ENCODE measurements around the gene RSU1.
A peak's percentile ranks its signal among the peaks of the same experiment; 100 is the strongest.
"Not testable (repeated sequence)": the region's sequence is repeated elsewhere in the genome, so short reads cannot be mapped to it uniquely, and the experiment has no call there.

Gene RSU1

GRCh38 chr10:16777473-16778370, 39.5 kb downstream of the RSU1 start:
- peak in 1 of 2 donors; percentile 70 for DNase-seq

DNA sequence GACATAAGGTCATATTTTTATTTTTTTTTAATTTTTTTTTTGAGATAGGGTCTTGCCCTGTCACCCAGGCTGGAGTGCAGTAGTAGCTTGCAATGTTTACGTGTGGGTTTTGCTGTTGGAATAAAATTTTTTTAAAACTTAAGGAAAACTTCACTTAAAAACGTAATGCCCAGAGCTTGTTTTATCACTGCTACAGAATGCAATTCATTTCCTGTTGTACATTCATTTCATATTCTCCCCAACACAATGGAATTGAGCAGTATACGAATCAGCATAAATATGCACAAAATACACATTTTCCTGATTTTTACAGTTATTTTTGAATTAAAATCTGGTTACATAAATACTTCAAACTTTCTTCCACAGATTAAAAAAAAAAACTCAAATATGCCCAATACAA, 40.3 kb downstream of the RSU1 start:
- DNase-seq, result no peak

DNA sequence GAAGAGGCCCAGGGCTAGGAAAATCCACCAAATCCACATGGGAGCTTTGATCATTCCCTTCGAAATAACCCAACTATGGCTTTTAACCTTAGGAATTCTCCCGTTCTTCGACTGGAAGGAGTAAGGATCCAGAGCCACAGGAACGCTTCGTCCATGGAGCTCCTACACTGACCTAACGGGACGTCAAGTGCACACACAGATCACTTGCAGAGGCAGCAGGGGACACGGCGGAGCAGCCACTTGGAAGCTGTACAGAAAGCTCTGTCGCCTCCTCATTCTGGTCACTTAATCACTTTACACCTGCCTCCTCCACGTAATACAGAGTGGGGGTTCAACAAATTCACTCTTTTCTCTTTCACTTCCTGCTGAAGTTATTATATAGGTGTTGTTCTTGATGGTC, 43.9 kb downstream of the RSU1 start:
- no peak for DNase-seq

GRCh38 chr10:16770670-16771069, 46.6 kb downstream of the RSU1 start:
- DNase-seq, result no peak

DNA sequence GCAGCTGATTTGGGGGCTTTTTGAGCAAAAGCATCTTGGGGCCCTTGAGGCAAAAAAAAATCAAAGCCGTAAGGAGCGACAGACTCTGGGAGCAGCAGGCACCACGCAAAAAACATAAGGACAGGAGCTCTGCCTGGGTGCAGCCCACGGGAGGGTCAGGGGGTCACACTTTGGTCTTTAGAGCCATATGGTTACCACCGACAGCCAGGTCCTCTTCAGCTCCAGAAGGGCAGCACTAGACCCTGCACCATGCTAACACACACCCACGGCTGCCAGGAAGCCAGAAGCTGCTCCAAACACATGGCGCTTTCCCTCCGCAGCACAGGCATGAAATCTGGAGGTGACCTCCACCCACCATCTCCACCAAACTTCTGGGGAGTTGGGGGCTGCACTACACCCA, 47.1 kb downstream of the RSU1 start:
- DNase-seq, result no peak

DNA sequence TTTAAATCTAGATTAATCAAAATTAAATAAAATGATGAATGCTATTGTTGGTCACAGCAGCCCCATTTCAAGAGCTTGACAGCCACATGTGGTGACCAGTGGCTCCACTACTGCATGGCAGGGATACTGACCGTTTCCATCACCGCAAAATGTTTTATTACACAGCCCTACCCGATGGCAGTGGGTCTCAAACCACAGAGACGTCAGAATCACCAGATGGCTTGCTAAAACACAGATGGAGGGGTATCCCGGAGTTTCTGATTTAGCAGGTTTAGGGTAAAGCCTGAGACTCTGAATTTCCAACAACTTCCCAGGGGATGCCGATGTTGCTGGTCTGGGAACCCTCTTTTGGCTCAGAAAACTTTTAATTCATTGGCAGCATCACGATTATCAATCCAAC, 47.9 kb downstream of the RSU1 start:
- DNase-seq, result no peak

- no peak for DNase-seq
Measured at GRCh38 chr10:16768702-16769101, 48.5 kb downstream of the RSU1 start.

DNA sequence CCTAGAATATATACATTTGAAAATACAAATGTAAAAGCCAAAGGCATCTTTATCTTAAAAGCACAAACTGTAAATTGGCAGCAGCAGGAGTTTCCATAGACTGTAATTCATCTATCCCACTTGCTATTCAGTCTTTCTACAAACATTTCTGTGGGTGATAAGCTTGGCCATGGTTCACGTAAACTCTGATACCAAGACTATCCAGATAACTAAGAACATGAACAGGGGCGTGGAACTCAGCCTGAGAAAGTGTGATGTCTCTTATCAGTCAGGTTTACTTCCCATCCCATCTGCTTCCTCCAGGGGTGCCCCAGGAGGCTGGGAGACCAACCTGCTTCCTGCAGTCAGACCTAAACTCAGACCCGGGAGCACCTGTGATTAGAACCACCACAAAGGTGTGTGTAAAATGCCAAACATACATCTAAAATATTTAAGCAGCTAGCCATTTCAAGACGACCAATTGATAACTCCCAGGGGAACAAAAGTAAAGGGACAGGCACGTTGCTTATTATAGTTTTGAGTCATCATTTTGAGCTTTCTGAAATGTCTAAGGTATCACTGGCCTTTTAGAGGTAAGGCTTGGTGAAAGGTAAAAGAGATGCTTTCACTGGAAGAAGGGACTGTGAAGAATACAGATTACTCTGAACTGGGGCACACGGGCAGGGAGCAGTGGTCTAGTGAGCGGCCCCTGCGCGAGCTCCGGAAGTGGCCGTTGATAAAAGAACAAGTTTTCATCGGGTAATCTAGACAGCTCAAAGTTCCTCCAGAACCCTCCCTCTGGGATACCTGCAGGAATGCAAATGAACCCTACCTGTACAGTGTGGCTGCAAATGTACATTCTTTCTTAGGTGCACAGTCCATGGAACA, 51.5 kb downstream of the RSU1 start:
- DNase-seq, result no peak

DNA sequence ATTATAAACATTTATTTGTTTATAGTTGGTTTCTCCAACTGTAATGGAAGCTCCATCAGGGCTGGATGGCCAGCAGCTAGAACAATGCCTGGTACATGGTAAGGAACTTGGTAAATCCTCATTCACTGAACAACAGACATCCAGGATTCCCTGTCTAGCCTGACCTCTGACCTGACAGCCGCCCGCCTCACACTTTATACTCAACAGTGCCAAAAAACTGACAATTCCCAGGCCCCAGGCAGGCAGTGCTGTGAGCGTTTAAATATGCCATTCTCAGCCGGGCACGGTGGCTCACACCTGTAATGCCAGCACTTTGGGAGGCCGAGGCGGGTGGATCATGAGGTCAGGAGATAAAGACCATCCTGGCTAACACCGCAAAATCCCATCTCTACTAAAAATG, 55.9 kb downstream of the RSU1 start:
- DNase-seq, result no peak

DNA sequence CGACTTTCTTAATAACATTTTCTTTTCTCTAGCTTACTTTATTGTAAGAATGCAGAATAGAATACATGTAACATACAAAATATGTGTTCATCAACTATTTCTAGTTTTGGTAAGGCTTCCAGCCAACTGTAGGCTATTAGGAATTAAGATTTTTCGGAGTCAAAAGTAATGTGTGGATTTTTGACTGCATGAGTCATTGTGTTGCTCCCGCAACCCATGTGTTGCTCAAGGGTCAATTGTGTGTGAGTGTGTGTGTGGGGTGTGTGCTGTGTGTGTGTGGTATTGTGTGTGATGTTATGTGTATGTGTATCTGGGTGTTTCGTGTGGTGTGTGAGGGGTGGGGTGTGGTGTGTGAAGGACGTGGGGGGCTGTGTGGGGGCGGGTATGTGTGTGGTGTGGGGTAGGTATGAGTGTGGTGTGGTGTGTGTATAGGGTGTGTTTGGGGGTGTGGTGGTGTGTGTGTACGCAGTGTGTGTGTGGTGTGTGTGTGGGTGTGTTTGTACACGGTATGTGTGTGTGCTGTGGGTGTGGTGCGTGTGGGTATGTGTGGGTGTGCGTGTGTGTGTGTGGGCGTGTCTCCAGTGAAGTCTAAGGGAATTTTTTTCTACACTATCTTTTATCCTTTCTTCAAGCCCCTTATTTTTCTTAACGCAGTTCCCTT, 60.5 kb downstream of the RSU1 start:
- no peak for DNase-seq

DNA sequence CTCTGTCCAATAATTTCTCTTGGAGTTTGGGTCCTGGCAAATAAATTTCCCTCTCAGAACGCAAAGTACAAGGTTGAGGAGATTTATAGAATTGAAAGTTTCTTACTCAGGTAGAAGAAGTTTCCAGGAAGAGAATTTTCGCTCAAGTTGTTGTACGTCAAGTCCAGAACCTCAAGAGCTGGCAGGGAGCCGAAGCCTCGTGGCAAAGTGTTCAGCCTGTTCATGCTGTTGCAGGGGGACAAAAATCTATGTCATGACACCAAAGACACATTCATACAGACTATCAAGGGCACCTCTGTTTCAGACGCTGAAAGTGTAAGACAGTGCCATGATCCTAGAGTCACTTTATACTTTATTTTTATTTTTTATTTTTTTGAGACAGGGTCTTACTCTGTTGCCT, 62.5 kb downstream of the RSU1 start:
- DNase-seq, result no peak

DNA sequence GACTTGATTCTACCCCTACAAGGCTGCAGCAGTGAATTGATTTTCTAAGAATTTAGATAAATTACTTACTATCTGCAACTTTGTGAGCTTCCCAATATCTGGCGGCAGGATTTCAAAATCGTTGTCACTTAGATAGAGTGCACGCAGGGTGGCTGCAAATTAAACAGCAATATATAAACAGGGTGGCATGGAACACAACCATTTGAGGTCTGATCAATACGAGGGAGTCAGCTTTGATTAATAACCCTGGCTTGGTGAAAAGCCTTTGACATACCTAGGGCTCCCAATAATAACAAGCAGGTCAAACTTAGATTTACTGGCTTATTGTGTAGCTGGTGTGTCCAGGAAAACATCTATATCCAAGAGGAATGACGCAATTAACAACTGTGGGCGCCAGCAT, 64.4 kb downstream of the RSU1 start:
- not testable (repeated sequence) for DNase-seq

DNA sequence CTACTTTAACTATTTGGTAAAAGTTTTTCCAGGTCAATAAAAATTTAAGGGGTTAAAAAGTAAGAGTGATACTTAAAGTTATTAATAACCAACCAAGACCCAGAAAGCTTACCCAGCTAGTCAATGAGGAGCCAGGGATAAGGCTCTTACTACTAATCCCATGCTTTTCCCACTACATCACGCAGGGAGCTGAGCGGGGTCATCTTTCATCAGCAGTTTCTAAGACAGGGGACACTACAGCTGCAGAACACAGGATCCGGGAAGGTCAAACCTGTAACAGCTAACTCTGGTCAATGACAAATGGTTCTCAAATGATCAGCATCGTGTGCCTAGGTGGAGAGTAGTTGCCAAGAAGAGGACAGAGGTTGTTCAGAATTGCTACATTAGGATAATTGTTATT, 65.1 kb downstream of the RSU1 start:
- DNase-seq, result no peak

DNA sequence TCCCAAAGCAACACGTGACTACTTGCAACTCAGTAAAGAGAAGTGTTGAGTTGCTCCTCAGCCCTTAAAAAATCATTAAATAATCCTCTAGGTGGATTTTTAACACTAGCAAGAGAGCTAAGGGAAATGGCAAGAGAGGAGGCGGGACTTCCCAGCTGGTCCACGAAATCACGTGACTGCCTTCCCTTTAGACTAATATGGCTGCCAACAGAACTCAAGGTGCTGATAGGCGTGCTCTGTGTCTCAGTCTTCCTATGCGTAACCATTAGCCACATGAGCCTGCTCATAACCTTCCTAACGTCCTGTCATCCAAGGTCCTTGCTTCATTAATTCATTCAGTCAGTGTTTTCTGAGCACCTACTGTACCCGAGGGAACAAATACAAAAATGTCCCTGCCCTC, 66.0 kb downstream of the RSU1 start:
- no peak for DNase-seq

DNA sequence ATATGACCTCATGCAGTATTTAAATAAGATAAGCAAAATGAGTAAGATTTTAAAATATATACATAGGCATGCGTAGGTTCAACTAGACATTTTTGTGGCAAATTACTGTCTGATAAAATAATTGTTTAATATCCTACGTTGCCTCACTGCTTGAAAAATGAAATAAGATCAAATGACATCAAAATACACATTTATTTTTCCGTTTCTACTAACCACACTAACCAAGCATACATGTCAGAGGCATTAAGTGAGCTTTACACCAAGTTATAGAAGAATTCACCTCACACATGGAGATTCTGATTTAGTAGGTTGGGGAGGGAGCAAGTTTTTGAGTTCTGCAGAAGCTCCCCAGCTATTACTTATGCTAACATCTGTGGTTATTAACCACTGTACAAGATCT, 66.8 kb downstream of the RSU1 start:
- no peak for DNase-seq

GRCh38 chr10:16748749-16749148, 68.5 kb downstream of the RSU1 start:
- no peak for DNase-seq

DNA sequence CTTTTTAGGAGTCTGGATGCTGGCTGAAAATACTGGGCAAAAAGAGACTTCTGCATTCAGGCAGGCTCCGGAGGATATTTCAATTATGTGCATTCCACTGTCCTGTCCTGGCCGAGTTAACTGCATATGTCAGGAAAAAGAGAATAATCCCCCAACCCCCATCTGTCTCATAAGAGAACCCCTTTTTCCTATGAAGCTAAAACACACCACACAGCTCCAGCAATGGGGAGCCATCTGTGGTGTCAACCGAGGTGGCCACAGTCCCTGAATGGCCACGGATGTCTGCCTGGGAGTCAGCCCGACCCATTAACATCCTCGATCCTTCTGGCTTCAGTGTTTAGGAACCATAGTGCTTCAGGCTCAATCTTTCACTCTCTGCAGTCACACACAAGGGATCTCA, 70.4 kb downstream of the RSU1 start:
- no peak for DNase-seq

DNA sequence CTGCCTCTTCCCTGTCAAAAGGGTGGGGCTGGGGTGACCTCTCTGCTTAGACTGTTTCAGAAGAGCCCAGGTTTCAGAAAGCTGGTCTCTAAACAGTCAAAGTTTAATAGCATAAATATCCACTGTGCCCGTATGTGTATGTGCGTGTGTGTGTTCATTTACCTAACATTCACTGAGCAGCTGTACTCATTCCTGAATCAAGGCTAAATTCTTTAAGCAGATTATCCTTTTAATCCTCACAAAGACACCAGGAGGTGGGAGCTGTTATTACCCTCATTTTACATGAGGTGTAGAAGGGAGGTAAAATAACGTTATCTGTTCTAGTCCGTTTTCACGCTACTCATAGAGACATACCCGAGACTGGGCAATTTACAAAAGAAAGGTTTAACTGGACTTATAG, 72.2 kb downstream of the RSU1 start:
- no peak for DNase-seq

DNA sequence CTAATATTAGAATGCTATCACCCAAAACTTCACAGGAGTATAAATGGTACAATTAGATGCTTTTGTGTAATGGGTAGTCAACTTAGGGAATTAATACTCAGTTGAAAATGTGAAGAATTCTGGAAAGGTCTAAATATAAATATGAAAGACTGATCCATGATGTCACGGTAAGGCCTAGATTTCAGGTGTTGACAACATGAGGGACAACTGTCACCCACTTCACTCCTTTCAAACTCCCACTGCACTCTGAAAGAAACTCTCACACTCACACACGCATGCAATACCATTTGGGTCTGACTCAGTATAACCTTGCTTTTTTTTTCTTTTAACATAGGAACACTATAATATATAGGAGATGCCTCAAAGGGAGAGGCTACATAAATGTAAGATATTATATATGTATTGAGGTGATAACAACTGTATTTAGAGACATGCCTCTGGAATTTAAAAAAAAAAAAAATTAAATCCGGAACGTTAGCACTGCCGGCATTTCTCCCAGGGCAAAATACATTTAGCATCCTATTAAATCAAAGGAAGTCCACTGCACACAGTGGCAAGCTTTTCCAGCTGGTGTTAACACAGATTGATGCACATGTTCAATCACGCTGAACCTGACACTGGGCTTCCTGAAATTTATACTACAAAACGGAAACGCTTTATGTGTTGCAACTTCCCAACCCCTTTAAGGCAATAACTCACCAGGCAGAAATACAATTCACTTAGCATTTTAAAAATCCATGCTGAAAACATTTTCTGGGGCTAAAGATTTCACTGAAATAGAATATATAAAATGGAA, 74.9 kb downstream of the RSU1 start:
- no peak for DNase-seq

GRCh38 chr10:16741540-16741939, 75.7 kb downstream of the RSU1 start:
- no peak for DNase-seq

DNA sequence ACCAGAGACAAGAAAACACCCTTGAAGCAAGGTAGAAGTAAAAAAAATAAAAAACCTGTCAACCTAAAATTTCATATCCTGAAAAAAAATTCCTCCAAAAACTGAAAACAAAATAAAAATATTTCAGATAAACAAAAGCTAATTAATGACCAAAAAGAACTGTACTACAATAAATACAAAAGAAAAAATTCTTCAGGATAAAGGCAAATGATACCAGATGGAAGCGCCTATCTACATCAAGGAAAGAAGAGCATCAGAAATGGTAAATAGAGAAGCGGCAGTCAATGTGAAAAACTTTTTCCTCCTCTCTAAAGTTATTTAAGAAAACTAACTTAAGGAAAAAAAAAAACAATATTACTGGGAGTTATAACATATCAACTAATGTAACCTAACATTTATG, 79.8 kb downstream of the RSU1 start:
- no peak for DNase-seq

DNA sequence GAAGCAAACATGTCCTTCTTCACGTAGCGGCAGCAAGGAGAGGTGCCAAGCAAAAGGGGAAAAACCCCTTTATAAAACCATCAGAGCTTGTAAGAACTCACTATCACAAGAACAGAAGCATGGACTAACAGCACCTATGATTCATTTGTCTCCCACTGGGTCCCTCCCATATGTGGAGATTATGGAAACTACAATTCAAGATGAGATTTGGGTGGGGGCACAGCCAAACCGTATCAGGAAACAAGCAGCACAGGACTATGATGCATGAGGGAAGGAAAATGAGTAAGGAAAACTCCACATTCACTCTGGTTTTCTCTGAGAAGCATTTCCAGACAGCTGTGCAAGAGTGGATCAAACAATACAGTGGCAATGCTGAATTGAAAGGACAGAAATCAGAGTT, 81.6 kb downstream of the RSU1 start:
- DNase-seq, result no peak

- no peak for DNase-seq
Measured at GRCh38 chr10:16732376-16732775, 84.8 kb downstream of the RSU1 start.
